ENCODE measurements around the gene CCDC88B. TPM values are rescaled to one million over a fixed set of nuclear protein-coding genes. Genes with fewer than 3 reads are reported as not detected.

The CCDC88B gene
- total RNA-seq, 1 experiment from 2014 or later = 3.0 TPM

DNA sequence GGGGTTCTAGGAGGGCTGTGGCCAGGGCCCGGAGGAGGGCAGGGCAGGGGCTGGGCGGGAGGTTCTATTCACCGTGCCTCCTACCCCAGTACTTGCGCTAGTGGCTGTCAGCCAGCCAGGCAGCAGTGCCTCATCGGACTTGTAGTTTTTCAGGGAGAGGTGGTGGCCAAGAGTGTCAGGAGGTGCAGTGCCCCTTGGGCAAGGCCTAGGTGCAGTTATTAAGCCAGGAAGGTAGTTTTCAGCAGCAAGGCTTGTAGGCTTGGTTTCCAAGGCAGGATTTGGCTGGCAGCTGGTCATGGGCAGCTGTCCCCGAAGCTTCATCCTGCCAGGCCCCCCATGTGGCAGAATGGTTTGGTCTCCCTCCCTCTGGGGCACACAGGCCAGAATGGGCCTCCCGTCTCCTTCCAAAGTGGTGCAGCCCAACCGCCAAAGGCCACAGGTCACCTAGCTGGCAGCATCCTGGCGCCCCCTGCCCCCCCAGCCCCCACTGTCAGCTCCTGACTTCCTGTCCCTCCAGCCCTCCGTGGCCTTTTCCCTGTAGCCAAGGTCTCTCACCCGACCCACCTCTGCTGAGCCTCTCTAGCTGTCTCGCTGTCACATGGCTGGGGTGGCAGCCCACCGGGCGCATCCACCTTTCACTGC, 8.5 kb downstream of the CCDC88B start:
- no peaks in the 10 kb centered on the region for H3K36me3 ChIP-seq
- H3K27me3 ChIP-seq = no peaks in the 10 kb centered on the region
- no peak for DNase-seq
- H3K4me3 ChIP-seq = no peak overlapping the region
- no peaks in the 10 kb centered on the region for H3K9me3 ChIP-seq

DNA sequence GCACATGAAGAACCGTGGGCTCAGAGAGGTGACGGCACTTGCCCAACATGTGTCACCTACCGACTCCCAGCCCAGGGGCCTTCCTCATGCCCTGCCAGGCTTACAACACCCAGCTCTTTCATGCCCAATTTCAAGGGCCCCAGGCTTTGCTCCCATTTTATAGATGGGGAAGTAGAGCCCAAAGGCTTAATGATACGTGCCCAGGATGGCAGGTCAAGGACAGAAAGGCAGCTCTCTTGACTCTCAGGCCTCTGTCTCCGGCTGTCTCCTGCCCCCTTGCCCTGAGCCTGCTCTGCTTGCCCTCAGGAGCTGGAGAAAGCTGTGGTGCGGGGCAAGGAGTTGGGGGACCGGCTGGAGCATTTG, 9.0 kb downstream of the CCDC88B start:
- Histone ChIP-seq H3K36me3 (no peaks in the 10 kb centered on the region), H3K9me3 (no peaks in the 10 kb centered on the region), H3K27me3 (no peaks in the 10 kb centered on the region), H3K4me3 (no peak overlapping the region)
- no peak for DNase-seq

GRCh38 chr11:64349404-64349803, 9.4 kb downstream of the CCDC88B start:
- Histone ChIP-seq H3K27me3 (no peaks in the 10 kb centered on the region), H3K9me3 (no peaks in the 10 kb centered on the region), H3K36me3 (no peaks in the 10 kb centered on the region), H3K4me3 (no peak overlapping the region)
- no peak for DNase-seq

DNA sequence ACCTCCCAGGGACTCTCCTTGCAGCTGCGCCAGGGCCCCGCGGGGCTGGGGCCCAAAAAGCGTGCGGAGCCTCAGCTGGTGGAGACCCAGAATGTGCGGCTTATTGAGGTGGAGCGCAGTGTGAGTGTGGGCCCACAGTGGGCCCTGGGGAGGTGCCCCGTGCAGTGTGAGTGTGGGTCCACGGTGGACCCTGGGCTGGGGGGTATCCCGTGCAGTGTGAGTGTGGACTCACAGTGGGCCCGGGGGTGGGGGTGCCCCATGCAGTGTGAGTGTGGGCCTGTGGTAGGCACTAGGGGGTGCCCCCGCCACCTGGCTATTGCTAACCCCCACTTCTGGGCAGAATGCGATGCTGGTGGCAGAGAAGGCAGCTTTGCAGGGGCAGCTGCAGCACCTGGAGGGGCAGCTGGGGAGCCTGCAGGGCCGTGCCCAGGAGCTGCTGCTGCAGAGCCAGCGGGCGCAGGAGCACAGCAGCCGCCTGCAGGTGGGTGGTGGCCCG, 11.2 kb downstream of the CCDC88B start:
- H3K9me3 ChIP-seq = no peaks in the 10 kb centered on the region
- DNase-seq = no peak
- no peak overlapping the region for H3K4me3 ChIP-seq
- no peaks in the 10 kb centered on the region for H3K36me3 ChIP-seq
- H3K27me3 ChIP-seq = no peaks in the 10 kb centered on the region

GRCh38 chr11:64352099-64352994, 12.3 kb downstream of the CCDC88B start:
- DNase-seq = no peak
- no peaks in the 10 kb centered on the region for H3K27me3 ChIP-seq
- no peak overlapping the region for H3K4me3 ChIP-seq
- H3K36me3 ChIP-seq = no peaks in the 10 kb centered on the region
- no peaks in the 10 kb centered on the region for H3K9me3 ChIP-seq

DNA sequence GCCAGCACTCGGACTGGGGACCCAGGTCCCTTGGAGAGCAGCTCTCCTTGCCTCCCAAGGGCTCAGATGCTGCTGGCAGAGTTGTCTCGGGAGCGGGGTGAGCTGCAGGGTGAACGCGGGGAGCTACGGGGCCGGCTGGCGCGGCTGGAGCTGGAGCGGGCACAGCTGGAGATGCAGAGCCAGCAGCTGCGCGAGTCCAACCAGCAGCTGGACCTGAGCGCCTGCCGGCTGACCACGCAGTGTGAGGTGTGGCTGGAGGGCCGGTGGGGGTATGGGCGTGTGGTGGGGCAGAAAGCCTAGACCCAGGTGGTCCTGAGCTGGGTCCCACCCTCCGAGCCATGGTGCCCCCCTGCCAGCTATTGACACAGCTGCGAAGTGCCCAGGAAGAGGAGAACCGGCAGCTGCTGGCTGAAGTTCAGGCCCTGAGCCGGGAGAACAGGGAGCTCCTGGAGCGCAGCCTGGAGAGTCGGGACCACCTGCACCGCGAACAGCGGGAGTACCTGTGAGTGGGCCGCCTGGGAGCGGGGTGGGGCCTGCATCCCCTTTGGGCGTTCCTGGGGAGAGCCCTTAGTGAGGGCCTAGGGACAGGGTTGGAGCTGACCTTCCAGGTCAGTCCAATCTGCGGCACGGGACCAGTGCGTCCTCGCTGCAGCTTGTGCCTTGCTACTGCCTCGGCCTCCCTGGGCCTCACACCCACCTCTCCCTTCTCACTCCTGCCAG, 13.2 kb downstream of the CCDC88B start:
- H3K4me3 ChIP-seq = no peak overlapping the region
- H3K36me3 ChIP-seq = no peaks in the 10 kb centered on the region
- H3K9me3 ChIP-seq = no peaks in the 10 kb centered on the region
- no peak for DNase-seq
- H3K27me3 ChIP-seq = no peaks in the 10 kb centered on the region

- DNase-seq = no peak
- Histone ChIP-seq H3K27me3 (no peaks in the 10 kb centered on the region), H3K9me3 (no peaks in the 10 kb centered on the region)
These were observed 13.9 kb downstream of the CCDC88B start for GRCh38 chr11:64353715-64354506.

DNA sequence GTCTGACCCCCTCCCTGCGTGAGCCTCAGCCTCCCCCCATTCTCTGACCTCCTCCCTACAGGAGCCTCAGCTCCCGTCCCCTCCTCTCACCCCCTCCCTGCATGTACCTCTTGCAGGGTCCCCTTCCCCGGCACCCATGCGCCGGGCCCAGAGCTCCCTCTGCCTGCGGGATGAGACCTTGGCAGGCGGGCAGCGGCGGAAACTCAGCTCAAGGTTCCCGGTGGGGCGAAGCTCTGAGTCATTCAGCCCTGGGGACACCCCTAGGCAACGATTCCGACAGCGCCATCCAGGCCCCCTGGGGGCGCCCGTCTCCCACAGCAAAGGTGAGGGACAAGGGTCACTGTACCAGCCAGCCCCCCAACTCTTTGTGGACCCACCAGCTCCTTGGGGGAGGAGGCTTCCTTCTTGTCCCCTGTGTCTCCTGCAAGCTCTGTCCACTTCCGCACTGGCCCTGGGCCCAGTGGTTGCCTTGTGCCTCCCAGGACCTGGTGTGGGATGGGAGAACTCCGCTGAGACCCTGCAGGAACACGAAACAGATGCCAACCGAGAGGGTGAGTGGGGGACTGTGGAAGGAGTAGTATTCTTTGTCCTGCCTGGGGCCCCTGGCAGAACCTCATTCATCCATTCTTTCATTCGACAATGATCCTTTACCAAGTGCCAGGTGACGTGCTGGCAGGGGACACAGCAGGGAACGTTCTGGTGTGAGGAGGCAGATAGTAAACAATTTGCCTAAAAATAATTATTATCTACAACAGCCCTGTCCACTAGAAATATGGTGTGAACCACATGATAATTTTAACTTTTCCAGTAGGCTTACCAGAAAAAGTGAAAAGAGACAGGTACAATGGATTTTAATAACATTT, 15.3 kb downstream of the CCDC88B start:
- Histone ChIP-seq H3K36me3 (no peaks in the 10 kb centered on the region), H3K27me3 (no peaks in the 10 kb centered on the region), H3K9me3 (no peaks in the 10 kb centered on the region), H3K4me3 (peak overlapping the region; percentile 31)
- peak; percentile 89 for DNase-seq

More at GRCh38 chr11:64353715-64354506, 13.9 kb downstream of the CCDC88B start:
- Histone ChIP-seq H3K4me3 (no peak overlapping the region), H3K36me3 (no peaks in the 10 kb centered on the region)

- no peaks in the 10 kb centered on the region for H3K27me3 ChIP-seq
- peak; percentile 53 for DNase-seq
These were observed 16.8 kb downstream of the CCDC88B start for GRCh38 chr11:64356498-64357411.

DNA sequence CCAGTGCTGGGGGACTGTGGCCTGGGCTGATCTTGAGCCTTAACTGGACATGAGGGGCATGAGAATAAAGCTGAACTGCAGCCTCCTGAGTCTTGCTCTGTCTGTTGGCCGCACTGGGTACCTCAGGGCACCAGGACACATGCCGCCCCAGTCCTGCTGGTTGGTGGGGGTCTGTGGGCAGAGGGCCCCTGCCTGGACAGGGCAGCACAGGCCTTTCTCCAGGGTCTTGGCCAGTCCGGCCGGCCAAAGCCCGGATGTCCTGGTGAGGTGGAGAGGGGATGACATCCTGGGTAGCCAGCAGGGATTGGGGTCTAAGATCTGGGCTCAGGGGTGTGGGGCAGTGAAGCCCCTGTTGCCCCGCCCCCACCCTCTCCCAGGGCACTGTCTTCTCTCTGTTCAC, 17.4 kb downstream of the CCDC88B start:
- Histone ChIP-seq H3K9me3 (no peaks in the 10 kb centered on the region), H3K27me3 (no peaks in the 10 kb centered on the region), H3K36me3 (peaks cover 19% of the 10 kb centered on the region), H3K4me3 (no peak overlapping the region)
- no peak for DNase-seq

More at GRCh38 chr11:64356498-64357411, 16.8 kb downstream of the CCDC88B start:
- no peak overlapping the region for H3K4me3 ChIP-seq
- H3K36me3 ChIP-seq = peaks cover 14% of the 10 kb centered on the region
- no peaks in the 10 kb centered on the region for H3K9me3 ChIP-seq

DNA sequence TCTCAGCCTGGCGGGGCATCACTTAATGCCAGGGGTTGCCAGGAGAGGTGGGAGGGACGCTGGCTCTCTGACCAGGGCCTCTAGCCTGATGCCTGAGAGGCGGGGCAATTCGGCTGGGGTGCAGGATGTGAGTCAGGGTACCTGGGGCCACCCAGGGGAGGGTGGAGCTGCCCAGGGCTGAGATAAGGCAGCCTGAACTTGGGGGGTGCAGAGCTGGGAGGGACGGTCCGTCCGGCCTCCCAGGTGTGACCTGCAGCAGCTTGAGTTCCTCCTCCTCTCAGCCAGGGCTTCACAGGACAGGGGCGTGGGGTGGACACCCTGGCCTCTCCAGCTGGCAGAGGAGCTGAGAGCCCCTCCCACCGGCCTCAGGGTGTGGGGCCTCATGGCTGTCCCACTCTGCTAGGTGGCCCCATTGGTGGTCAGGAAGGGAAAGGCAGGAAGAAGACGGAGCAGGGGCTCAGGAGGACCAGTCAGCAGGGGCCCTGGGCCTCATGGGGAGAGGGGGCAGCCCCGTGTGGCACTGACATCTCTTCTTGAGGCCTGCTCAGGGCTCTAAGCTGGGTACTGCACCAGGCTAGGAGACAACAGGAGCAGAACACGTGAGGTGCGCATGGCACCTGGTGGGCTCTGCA, 18.0 kb downstream of the CCDC88B start:
- H3K9me3 ChIP-seq = no peaks in the 10 kb centered on the region
- no peaks in the 10 kb centered on the region for H3K27me3 ChIP-seq
- H3K36me3 ChIP-seq = peaks cover 21% of the 10 kb centered on the region
- peak; percentile 54 for DNase-seq
- peak overlapping the region; percentile 88 for H3K4me3 ChIP-seq

- peak overlapping the region; percentile 88 for H3K4me3 ChIP-seq
- H3K9me3 ChIP-seq = no peaks in the 10 kb centered on the region
- no peaks in the 10 kb centered on the region for H3K27me3 ChIP-seq
- H3K36me3 ChIP-seq = peaks cover 23% of the 10 kb centered on the region
- DNase-seq = no peak
These were observed 18.5 kb downstream of the CCDC88B start for GRCh38 chr11:64358536-64358906.

DNA sequence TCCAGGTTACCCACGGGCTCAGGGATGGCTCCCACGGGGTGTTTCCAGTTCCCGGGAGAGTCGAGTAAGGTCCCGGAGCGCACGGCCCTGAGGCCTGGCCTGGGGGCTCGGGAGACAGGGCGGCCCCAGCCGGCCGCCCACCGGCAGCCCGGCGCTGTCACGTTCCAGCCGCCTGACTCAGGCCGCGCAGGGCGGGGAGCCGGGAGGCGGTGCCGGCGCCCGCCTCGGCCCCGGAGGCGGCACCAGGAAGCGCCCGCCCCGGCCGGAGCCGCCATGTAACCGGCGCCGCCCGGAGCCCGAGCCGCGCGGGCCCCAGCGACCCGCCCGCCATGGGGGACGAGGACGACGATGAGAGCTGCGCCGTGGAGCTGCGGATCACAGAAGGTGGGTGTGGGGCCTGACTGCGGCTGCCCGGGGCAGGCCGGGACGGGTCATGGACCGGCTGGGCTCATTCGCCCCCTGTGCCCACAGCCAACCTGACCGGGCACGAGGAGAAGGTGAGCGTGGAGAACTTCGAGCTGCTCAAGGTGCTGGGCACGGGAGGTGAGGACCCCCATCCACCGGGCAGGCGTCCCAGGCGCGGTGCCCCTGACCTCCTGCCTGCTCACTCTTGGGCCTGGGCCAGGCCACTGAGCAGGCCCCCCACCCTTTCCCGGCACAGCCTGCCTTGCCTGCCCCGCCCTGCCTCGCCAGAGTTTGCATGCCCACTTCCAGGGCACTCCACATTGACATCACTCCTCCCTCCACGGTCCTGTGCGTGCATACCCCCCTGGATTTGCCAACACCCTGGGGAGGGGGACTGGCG, 19.1 kb downstream of the CCDC88B start, which contains the start of gene RPS6KA4:
Gene RPS6KA4, plus strand, starts transcription at position 256 of the 805 bp plus-strand sequence. Its CDS starts 74 bp downstream, at position 330.
- Histone ChIP-seq H3K4me3 (peak within 1 kb of the TSS; percentile 88), H3K9me3 (no peaks in the 10 kb centered on the region), H3K27me3 (no peaks in the 10 kb centered on the region), H3K36me3 (peaks cover 25% of the 10 kb centered on the region)
- peak; percentile 74 for DNase-seq
